CD4-positive, alpha-beta T cell treated with Interleukin-6 at 100 ng/mL for 8 hours (primary cell): ENCODE data around the gene HLA-DRA.
"Not testable (repeated sequence)": the region's sequence is repeated elsewhere in the genome, so short reads cannot be mapped to it uniquely, and the experiment has no call there.

Experiments
- DNase-seq: peaks from one replicate; pipeline ENCODE4 v3.0.0-alpha.2; 2020; ENCODE audit warnings: mixed read lengths, low spot score

HLA-DRA gene

DNA sequence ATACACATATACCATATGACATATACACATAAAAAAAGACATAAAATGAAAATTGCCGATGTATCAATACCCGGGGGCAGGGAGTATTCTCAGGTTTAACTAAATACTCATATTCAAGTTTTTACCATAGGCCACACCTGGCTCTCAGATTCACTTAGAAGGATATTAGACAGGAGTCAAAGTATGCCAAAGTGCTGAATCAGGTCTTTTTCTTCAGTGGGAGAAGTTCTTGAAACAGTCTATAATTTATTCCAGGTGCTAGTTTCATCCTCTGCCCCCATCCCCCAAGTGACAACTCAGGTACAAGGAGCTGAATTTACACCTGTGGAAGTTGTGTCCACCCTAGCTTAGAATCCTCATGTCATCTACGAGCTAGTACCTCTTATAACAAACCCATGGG is 8.5 kb upstream of the HLA-DRA start:
- DNase-seq: no peak

DNA sequence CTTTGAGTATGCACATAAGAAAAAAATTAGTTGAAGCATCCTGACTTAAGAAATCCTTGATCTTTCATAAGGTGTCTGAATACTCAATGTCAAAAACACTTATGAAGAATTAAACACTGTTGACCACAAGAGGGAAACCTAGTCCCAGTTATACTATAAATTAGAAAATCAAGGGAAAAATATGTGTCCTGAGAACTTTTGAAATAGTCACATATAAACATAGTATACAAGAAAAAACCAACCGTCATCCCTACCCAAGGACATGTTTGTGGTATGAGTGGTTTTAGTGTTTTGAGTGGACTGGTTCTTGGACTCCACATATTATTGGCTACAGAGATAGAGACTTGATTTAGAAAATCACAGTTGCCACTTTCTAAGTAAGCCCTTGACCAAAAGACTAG is 7.6 kb upstream of the HLA-DRA start:
- DNase-seq: peak; percentile 20

DNA sequence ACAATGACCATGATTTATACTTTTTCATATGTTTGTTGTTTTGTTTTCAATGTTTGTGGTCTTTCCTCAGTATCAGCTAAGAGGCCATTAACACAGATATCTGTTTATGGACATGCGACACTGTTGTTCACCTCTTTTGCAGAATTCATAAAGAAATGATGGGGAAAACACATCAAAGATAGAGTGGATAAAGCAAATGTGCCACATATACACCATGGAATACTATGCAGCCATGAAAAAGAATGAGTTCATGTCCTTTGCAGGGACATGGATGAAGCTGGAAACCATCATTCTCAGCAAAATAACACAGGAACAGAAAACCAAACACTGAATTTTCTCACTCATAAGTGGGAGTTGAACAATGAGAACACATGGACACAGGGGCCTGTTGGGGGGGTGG is 5.7 kb upstream of the HLA-DRA start:
- DNase-seq: not testable (repeated sequence)

DNA sequence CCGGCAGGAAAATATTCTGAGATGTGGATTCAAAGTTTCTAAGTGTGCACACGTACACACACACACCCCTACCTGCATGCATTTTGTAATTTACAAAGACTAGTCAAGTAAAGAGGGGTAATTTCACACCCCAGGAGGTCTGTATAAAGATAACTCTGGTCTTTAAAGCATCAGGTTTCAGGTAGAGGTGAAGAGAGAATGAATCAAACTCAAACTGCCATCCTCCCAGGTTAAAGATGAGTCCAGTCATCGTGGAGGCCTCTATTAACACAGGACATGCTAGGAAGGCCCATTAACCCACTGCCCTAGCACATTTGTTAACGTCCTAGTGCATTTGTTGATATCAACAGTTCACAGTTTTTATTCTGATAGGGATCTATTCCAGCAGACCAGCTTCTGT is 3.5 kb upstream of the HLA-DRA start:
- DNase-seq: no peak

DNA sequence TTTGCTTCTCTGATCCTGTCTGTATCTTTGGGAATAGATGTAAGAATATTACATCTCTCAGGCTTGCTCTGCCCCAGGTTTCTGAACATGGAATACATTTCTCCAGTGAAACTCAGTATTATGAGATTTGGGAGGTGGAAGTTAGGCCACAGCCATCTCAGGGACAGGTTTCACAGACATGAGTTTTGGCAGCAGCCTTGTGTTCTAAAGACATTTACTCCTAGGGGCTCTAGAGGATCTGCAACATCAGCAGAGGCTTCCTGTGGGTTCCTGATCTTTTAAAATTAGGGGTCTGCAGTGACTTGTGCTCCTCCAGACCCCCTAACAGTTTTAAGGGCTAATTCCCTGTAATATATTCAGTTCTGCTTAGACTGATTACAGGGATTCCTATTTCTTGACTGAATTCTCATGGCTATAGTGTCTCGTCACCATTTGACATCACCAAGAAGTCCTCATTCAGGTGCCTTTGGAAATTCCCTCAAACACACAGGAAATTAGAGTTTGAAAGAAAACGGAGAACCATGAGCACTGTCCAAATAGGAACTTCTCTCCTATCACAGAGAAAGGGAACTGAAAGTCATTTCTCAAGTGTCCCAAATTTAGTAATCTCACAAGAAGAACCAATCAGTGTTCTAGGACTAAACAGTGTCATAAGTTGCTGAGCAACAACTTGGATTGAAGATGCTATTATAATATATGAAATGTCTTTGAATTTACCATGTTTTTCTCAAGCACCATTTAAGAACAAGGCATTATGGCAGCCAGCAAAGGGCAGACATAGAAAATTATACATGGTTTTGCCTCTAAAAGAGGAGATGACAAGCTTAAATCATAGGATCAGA is 2.5 kb upstream of the HLA-DRA start:
- no peak for DNase-seq

DNA sequence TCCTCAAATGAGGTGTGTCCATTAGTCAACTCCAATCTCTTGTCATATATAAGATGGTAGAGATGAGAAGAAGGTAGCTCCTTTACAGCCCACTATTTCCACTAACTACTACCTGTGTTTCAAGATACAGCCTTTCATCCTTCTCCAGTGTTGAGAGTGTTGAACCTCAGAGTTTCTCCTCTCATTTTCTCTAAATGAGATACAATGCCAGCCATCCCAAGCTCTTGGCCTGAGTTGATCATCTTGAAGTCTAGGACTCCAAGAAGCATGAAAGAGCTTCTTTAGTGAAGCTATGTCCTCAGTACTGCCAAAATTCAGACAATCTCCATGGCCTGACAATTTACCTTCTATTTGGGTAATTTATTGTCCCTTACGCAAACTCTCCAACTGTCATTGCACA is 548 bp upstream of the HLA-DRA start:
- DNase-seq: no peak

DNA sequence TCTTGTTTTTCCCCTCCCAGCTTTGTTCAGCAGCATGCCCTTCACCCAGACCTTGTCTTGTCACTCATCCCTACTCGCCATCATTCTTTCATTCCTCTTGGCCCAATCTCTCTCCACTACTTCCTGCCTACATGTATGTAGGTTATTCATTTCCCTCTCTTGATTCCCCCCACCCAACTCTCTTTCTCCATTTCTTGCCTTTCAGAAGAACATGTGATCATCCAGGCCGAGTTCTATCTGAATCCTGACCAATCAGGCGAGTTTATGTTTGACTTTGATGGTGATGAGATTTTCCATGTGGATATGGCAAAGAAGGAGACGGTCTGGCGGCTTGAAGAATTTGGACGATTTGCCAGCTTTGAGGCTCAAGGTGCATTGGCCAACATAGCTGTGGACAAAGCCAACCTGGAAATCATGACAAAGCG is 2.6 kb downstream of the HLA-DRA start:
- no peak for DNase-seq

DNA sequence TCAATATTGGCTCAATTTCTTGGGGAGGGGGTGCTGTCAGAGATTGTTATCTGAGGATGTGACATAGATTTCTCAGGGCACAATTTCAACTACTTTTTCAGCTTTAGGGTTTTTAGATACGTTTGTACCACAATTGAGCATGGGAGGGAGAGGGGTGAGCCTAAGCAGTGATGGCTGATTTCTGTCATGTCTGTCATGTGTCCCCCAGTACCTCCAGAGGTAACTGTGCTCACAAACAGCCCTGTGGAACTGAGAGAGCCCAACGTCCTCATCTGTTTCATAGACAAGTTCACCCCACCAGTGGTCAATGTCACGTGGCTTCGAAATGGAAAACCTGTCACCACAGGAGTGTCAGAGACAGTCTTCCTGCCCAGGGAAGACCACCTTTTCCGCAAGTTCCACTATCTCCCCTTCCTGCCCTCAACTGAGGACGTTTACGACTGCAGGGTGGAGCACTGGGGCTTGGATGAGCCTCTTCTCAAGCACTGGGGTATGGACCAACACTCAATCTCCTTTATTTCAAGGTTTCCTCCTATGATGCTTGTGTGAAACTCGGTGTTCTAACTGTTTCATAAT is 3.4 kb downstream of the HLA-DRA start:
- DNase-seq: no peak

DNA sequence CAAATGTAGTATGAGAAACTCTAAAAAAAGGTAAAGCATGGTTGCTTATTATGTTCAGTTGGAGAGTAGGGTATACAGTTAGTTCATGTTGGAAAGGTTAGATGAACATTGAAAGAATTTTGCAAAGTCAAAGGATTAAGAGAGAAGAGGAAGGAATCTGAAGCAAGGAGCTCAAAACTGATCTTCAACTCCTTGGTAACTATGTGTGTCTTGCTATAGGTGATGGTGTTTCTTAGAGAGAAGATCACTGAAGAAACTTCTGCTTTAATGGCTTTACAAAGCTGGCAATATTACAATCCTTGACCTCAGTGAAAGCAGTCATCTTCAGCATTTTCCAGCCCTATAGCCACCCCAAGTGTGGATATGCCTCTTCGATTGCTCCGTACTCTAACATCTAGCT is 4.7 kb downstream of the HLA-DRA start:
- DNase-seq: no peak

DNA sequence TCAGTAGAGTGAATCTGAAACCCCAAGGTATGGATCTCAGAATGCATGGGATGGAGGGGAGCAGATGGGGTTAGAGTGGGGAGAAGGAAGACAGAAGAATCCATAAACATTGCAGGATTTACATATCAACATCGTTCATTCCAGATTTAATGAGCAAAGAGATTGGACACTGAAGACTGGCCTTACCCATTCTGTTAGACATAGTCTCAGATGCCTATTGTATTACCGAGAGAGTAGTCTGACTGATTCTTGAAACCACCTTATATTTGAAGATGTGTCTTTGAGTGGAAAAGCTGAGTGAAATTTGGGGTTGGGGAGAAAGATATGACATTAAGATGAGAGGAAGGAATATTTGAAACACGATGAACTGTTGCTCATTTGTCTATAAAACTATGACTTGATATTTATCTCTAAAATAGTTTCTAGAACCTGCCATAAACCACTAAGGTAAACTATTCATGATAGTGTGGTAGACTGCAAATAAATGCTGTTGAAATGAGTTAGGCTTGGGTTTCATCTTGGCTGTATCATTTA is 5.7 kb downstream of the HLA-DRA start:
- DNase-seq: no peak

DNA sequence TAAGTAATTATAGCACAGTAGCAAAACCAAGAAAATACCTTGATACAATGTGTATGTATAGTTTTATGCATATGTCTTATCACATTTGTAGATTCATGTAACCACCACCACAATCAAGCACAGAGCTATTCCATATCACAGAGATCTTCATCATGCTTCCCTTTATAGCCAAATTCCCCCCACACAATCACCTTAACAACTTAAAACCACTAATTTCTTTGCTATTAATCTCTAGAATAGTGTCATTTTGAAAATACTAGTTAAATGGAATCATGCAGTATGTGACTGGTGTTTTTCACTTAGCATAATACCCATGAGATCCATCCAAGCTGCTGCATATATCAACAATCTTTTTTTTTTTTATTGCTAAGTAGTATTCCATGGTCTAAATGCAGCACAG is 8.2 kb downstream of the HLA-DRA start:
- no peak for DNase-seq

DNA sequence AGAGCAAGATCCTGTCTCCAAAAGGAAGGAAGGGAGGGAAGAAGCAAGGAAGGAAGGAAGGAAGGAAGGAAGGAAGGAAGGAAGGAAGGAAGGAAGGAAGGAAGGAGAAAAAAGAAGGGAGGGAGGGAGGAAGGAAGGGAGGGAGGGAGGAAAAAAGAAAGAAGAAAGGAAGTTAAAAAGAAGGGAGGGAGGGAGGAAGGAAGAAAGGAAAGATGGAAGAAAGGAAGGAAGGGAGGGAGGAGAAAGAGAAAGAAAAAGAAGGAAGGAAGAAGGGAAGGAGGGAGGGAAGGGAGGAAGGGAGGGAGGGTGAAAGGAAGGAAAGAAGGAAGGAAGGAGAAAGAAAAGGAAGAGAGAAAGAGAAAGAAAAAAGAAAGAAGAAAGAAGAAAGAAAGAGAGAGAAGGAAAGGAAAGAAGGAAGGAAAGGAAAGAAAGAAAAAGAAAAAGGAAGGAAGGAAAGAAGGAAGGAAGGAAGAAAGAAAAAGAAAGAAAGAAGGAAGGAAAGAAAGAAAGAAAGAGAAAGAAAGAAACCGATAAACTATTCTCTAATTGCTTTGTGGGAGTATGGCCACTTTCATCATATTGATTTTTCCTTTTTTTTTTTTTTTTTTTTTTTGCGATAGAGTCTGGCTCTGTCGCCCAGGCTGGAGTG is 9.5 kb downstream of the HLA-DRA start:
- no peak for DNase-seq

DNA sequence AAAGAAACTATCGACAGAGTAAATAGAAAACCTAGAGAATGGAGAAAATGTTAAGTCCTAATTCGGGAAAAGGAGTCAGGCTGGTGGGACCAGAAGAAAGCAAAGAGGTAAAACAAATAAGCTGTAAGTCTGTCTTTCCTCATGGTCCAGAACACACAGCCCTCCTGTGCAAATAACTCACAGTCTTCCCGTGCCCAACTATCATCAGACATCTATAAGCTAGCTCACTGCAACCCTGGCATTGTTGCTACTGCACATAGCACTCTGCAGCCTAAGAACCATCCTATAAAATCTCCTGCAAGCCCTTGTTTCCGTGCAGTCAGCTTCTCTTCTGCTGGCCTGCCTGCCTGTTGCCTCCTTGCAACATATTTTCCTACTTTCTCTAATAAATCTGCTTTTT is 17.4 kb downstream of the HLA-DRA start:
- DNase-seq: no peak

DNA sequence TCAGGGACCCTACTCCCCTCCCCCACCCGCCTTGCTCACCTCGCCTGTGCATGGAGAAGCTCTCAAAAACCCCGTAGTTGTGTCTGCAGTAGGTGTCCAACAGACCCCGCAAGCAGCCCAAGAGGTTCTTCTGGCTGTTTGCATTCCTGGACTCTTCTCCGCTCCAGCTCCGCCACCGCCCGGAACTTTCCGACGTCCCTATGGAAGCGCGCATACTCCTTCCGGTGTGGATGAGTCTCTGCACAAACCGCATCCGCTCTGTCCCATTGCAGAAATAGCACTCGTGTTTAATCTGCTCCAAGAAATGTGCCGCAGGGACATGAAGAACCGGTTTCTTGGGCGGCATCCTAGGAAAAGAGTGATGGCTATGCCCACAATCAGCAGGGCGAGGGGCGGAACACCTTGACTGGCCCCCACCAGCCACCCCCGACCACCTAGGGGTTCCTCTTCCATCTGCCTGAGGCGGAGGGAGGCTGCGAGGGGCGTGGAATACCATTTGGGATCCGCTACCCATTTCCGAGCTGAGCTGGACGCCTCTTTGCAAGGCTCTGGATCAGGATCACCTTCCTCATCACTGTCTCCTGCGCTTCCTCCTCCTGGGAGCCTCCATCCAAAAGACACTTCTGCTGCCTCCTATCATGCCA is 20.2 kb downstream of the HLA-DRA start:
- no peak for DNase-seq

DNA sequence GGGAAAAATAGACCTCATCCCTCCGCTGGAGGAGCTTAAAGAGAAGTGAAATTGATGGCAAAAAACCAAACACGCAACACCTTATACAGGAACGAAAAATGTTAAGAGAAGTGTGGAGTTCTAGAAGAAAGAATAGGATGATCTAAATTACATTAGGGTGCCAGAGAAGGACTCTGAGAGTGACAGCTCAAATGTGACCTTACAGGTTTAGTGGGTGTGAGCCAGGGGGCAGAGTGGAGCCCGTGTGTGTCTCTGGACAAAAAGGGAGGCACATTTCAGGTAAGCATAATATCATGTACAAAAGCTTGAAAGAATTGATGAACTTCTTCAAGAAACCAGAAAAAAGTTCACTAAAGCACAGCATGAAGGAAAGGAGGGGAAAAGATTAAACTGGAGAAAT is 20.8 kb downstream of the HLA-DRA start:
- no peak for DNase-seq

DNA sequence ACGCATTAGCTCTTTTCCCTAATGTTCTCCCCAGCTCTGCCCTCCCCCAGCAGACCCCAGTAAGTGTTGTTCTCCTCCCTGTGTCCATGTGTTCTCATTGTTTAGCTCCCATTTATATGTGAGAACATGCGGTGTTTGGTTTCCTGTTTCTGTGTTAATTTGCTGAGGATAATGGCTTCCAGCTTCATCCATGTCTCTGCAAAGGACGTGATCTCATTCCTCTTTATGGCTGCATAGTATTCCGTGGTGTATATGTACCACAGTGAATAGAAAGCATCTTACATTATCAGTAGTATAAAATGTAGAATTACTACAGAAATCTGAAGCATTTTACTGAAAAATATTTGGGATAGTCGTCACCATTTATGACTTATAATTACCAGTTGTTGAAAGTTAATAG is 21.8 kb downstream of the HLA-DRA start:
- no peak for DNase-seq

DNA sequence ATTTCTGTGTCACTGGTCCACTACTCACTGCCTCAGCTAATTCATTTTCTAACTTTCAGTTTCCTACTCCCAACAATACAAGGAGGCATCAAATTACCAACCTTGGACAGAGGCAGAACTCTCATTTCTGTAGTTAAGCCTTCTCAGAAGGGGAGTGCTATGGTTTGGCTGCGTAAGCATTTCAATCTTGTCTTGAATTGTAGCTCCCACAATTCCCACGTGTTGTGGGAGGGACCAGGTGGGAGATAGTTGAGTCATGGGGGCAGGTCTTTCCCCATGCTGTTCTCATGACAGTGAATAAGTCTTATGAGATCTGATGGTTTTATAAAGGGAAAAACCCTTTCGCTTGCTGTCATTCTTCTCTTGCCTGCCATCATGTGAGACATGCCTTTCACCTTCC is 22.9 kb downstream of the HLA-DRA start:
- no peak for DNase-seq

DNA sequence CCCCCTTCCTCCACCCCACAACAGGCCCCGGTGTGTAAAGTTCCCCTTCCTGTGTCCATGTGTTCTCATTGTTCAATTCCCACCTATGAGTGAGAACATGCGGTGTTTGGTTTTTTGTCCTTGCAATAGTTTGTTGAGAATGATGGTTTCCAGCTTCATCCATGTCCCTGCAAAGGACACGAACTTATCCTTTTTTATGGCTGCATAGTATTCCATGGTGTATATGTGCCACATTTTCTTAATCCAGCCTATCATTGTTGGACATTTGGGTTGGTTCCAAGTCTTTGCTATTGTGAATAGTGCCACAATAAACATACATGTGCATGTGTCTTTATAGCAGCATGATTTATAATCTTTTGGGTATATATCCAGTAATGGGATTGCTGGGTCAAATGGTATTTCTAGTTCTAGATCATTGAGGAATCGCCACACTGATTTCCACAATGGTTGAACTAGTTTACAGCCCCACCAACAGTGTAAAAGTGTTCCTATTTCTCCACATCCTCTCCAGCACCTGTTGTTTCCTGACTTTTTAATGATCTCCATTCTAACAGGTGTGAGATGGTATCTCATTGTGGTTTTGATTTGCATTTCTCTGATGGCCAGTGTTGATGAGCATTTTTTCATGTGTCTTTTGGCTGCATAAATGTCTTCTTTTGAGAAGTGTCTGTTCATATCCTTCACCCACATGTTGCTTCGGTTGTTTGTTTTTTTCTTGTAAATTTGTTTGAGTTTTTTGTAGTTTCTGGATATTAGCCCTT is 28.2 kb downstream of the HLA-DRA start:
- DNase-seq: not testable (repeated sequence)

DNA sequence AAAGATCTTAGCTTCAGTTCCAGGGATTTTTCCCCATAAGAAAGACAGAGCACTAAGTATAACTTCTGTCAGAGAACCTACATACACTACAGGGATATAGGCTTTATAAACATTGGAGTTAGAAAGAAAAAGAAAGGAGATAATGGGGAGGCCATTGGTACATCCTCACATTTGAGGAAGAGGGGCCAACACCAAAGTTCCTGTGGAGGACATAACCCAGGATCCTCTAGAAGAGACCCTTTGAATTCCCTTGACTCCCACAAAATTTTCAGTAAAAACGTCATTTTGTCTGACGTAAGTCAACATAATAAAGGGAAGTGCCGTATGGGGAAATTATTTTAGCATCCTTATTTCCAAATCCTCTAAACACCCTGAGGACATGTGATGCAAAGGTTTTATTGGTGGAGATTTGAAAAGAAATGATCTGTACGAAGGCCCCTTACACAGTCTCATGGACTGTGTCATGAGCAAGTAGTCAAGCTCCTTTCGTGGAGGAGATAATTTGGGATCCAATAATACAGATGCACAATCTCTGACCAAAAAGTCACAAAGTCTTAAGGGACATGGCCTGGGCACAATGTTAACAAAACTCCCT is 33.2 kb downstream of the HLA-DRA start:
- no peak for DNase-seq

DNA sequence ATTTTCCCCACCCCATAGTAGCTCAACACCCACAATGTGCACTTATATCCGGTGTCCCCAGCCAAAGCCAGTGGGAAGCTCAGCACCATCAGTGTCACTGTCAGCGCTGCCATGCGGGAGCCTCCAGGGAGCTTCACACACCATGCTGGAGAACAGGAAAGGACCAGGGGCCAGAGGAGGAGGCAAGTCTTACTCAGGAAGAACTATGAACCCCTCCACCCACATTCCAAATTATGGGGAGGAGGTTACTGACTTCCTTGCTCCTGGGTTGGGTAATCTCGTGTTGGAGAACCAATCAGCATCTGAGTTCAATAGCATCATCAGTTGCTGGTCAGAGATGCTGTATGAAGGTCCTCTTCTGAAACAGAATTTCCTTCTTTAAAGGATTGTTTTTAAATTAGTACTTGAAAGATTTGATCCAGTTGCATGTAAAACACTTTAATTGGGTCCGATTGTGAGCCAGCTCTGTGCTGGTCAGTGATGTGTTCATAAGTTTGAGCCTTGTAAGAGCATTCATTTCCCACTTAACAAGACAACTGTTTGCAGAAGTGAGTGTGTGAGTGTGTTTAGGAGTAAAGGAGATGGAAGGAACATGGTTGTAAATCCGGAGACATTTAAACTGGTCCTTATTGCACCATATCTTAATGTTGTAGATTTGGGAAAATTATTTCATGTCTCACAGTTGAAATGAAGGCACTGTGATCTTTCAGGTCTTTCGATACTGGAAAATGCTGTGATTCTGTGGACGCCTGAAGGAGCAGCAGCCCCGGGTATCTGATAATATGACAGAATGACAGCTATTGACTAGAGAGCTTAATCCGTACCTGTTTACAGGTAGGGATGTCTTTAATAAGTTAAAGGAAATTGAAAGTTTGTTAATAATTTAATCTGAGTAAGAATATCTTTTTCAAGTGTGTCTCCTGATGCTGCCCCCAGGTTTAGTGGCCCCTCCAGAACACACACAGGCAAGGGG is 34.0 kb downstream of the HLA-DRA start:
- not testable (repeated sequence) for DNase-seq
